Prostate gland (tissue), 2 donors: ENCODE results near the gene LSS. TPM values are rescaled to one million over a fixed set of nuclear protein-coding genes. Genes with fewer than 3 reads are reported as not detected.

Source experiments
- DNase-seq: peaks from one replicate; pipeline ENCODE4 v3.0.0-alpha.2; 2019; ENCODE audit warnings: low spot score
- H3K27ac ChIP-seq, 2 donors: fragments of 200-600 bp; sonication (generic); 2 replicates each; pipeline ENCODE4 v1.5.1; 2017 to 2019
- H3K27me3 ChIP-seq: fragments of 200-600 bp; sonication (generic); replicated peaks from 2 replicates; pipeline ENCODE4 v1.5.1; 2019; ENCODE audit not compliant: insufficient read depth
- H3K36me3 ChIP-seq, 2 donors: fragments of 200-600 bp; sonication (generic); 1 replicate in 1 of 2; 2 replicates in 1 of 2; pipeline versions ENCODE4 v1.5.1 to v1.8.1; 2017 to 2019
- H3K4me1 ChIP-seq: fragments of 200-600 bp; sonication (generic); replicated peaks from 2 replicates; pipeline ENCODE4 v1.5.1; 2019
- H3K4me3 ChIP-seq, 2 donors: fragments of 200-600 bp; sonication (generic); 2 replicates each; pipeline ENCODE4 v1.5.1; 2017 to 2019
- H3K9me3 ChIP-seq: fragments of 200-600 bp; sonication (generic); 2 replicates; pipeline ENCODE4 v1.5.1; 2017
- CTCF ChIP-seq, 4 experiments: fragments of 200-600 bp in 2 of 4; fragments of 450-650 bp in 2 of 4; sonication (generic) in 2 of 4; IDR thresholded peaks; 1 replicate in 3 of 4; 2 replicates in 1 of 4; pipeline ENCODE4 v1.5.1; 2016 to 2019; ENCODE audit warnings: antibody characterized with exemption in 4 of 4, mild to moderate bottlenecking in 2 of 4, moderate library complexity in 2 of 4
- POLR2A ChIP-seq: fragments of 450-650 bp; IDR thresholded peaks from one replicate; pipeline ENCODE4 v1.6.1; 2016; ENCODE audit warnings: antibody characterized with exemption, mild to moderate bottlenecking
- POLR2AphosphoS5 ChIP-seq: sonication (generic); formaldehyde crosslinking; IDR thresholded peaks from one replicate; pipeline ENCODE4 v1.6.1; 2017; ENCODE audit warnings: antibody characterized with exemption
- WGBS: methylation state at CpG from one replicate; pipeline ENCODE4 v1.1.5; 2018; 5-methylcytosine and 5-hydroxymethylcytosine counted together
- intact Hi-C: fragments of 100-400 bp; cut with DNase I; formaldehyde crosslinking; loops from one replicate; pipeline ENCODE4 v1.14.2; 2022
- total RNA-seq, 2 donors: library from RNA; depleted of rRNA; stranded (reverse); fragments of >200 nt; gene quantifications; one replicate each; pipeline ENCODE4 v1.1.0, GENCODE V29; 2016

Gene LSS
- total RNA-seq, 2 donors from 2014 or later = 95.5 to 145 TPM

- peak; percentile 62 for DNase-seq
- intact Hi-C loops = loop anchor here (5.0 kb wide), 1 partner anchor 217 kb away; no protein-coding TSS in a partner anchor
- no peaks in the 10 kb centered on the region for H3K36me3 ChIP-seq
These were observed 39.2 kb downstream of the LSS start for GRCh38 chr21:46189213-46189958.

DNA sequence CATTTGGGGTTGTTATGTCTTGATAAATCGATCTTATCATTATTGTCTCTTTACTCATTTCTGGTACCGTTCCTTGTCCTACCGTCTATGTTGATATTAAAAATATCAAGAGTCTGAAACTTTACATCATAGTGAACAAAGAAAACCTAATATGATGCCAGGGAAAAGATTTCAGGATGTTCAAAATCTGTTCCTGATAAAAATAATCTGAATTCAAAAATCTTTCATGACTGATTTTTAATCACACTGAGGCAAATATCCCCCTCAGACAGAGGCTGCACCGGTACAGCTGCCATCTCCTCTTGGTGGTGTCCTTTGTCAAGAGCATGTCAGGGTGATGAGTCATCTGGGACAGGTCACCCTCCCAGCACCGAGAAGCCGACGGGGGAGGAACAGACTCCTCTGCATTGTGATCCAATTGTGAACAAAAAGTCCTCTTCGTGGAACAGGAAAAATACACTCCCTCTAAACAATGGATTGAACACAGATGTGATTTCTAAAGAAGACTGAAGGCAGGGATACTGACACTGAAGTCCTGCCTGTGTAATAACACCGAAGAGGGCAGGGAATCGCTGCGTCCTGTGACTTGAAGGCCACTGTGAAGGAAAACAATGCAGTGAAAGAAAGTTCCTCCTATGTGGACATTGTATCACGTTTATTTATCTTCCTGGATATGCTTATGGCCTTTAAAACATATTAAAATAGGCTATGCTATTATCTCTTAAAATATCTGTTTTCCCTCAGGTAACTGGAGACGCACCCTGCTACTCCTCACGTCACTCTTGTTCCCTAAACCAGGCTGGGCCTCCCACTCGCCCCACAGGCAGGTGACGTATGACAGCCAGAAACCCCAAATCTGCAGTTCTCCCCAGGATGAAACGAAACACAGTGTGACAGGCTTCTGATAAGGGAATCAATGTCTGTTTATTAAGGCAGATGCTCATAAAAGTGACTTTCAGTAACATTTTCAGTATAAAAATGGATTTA is 40.1 kb downstream of the LSS start:
- Histone ChIP-seq H3K4me3 (peak overlapping the region in 1 of 2 donors; percentile 4), H3K9me3 (no peaks in the 10 kb centered on the region), H3K27me3 (no peaks in the 10 kb centered on the region), H3K4me1 (peaks cover 23% of the 10 kb centered on the region), H3K27ac (peak overlapping the region; percentile 96 to 99), H3K36me3 (no peaks in the 10 kb centered on the region)
- intact Hi-C loops = loop anchor here (5.0 kb wide), 1 partner anchor 216 kb away; no protein-coding TSS in a partner anchor
- DNase-seq = peak; percentile 82
- WGBS = 20% methylated on average over 17 of the region's 17 CpGs
- TF ChIP-seq POLR2A (no peak), POLR2AphosphoS5 (peak; percentile 91)

More at GRCh38 chr21:46189213-46189958, 39.2 kb downstream of the LSS start:
- Histone ChIP-seq H3K4me1 (peaks cover 23% of the 10 kb centered on the region), H3K4me3 (peak overlapping the region in 1 of 2 donors; percentile 4), H3K27ac (peak overlapping the region; percentile 96 to 99), H3K27me3 (no peaks in the 10 kb centered on the region), H3K9me3 (no peaks in the 10 kb centered on the region)
- peak; percentile 22 for TF ChIP-seq POLR2A
- no peak for TF ChIP-seq CTCF (IDR thresholded peaks at IDR 0.05)
- peak; percentile 34 for TF ChIP-seq POLR2AphosphoS5
- 40% methylated on average over 9 of the region's 9 CpGs for WGBS

DNA sequence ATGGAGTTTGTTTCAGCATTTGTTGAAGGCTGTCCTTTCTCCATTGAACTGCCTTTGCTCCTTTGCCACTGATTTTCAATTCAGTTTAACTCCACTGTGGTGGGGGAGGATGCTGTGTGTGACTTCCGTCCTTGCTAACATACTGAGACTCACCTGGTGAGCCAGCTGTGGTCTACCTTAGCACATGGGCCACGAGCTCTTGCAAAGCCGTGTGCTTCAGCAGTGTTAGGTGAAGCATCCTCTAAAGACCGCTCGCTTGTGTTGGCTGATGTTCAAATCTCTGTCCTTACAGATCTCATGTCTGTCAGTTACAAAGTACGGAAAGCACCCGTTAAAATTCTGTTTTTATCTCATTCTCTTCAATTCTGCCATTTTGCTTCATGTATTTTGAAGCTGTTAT is 40.8 kb downstream of the LSS start:
- 73% methylated on average over 7 of the region's 7 CpGs for WGBS
- intact Hi-C loops = loop anchor here (5.0 kb wide), 1 partner anchor 216 kb away; no protein-coding TSS in a partner anchor
- no peaks in the 10 kb centered on the region for H3K27me3 ChIP-seq
- H3K9me3 ChIP-seq = no peaks in the 10 kb centered on the region
- TF ChIP-seq POLR2A (no peak), CTCF (IDR thresholded peaks at IDR 0.05) (no peak), POLR2AphosphoS5 (no peak)
- DNase-seq = no peak
- H3K4me3 ChIP-seq = no peak overlapping the region
- H3K4me1 ChIP-seq = peaks cover 23% of the 10 kb centered on the region
- peak overlapping the region; percentile 96 to 99 for H3K27ac ChIP-seq
- no peaks in the 10 kb centered on the region for H3K36me3 ChIP-seq

DNA sequence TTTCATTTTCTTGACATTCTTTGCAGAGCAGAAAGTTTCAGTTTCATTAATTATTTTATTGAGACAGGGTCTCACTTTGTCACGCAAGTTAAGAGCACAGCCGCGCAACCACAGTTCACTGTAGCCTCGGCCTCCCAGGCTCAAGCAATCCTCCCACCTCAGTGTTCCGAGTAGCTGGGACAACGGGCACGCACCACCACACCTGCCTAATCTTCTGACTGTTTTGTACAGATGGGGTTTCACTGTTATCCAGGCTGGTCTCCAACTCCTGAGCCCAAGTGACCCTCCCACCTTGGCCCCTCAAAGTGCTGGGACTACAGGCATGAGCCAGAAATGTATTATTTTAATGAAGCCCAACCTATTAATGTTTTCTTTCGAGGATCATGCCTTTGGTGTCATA is 41.3 kb downstream of the LSS start:
- H3K36me3 ChIP-seq = no peaks in the 10 kb centered on the region
- no peak for TF ChIP-seq CTCF (IDR thresholded peaks at IDR 0.05)
- no peak for TF ChIP-seq POLR2A
- TF ChIP-seq POLR2AphosphoS5 = no peak
- peaks cover 23% of the 10 kb centered on the region for H3K4me1 ChIP-seq
- no peaks in the 10 kb centered on the region for H3K27me3 ChIP-seq
- H3K4me3 ChIP-seq = no peak overlapping the region
- no peak for DNase-seq
- H3K9me3 ChIP-seq = no peaks in the 10 kb centered on the region
- peak overlapping the region; percentile 96 to 99 for H3K27ac ChIP-seq
- 96% methylated on average over 8 of the region's 8 CpGs for WGBS
- intact Hi-C loops = loop anchor here (5.0 kb wide), 1 partner anchor 215 kb away; no protein-coding TSS in a partner anchor

GRCh38 chr21:46185716-46186115 is 42.9 kb downstream of the LSS start:
- DNase-seq = no peak
- 84% methylated on average over 7 of the region's 7 CpGs for WGBS
- H3K4me1 ChIP-seq = peaks cover 23% of the 10 kb centered on the region
- H3K4me3 ChIP-seq = no peak overlapping the region
- H3K9me3 ChIP-seq = no peaks in the 10 kb centered on the region
- no peaks in the 10 kb centered on the region for H3K36me3 ChIP-seq
- peak overlapping the region; percentile 96 to 99 for H3K27ac ChIP-seq
- intact Hi-C loops = loop anchor here (2.0 to 5.0 kb wide), 2 partner anchors 43 to 213 kb away; partner anchors contain the start of gene LSS
- no peaks in the 10 kb centered on the region for H3K27me3 ChIP-seq
- TF ChIP-seq CTCF (IDR thresholded peaks at IDR 0.05) (no peak), POLR2A (no peak), POLR2AphosphoS5 (no peak)
